CD14-positive monocyte (primary cell): ENCODE results near the gene GPR15. TPM values are rescaled to one million over a fixed set of nuclear protein-coding genes. Genes with fewer than 3 reads are reported as not detected.

ENCODE experiments used
- DNase-seq, 3 donors: peaks; one replicate each; pipeline ENCODE4 v3.0.0-alpha.2; 2011 to 2022
- H2AFZ ChIP-seq: 2 replicates; pipeline ENCODE4 v1.6.0; 2012; ENCODE audit warnings: mild to moderate bottlenecking, low read depth, low read length, inconsistent platforms; ENCODE audit not compliant: insufficient read depth, poor library complexity, severe bottlenecking
- H3K27ac ChIP-seq, 2 donors: 1 replicate in 1 of 2; 2 replicates in 1 of 2; pipeline ENCODE4 v1.5.1; 2012 to 2013; ENCODE audit warnings: low read length in 2 of 2, control low read depth in 1 of 2, inconsistent platforms in 1 of 2, low read depth in 1 of 2, mild to moderate bottlenecking in 1 of 2
- H3K27me3 ChIP-seq, 2 donors: one replicate each; pipeline versions ENCODE4 v1.6.0 to v1.6.1; 2011 to 2013; ENCODE audit warnings: low read length in 2 of 2; ENCODE audit not compliant: control insufficient read depth in 2 of 2, insufficient read depth in 2 of 2
- H3K36me3 ChIP-seq, 2 donors: replicated peaks in 1 of 2; 1 replicate in 1 of 2; 2 replicates in 1 of 2; pipeline versions ENCODE4 v1.5.1 to v1.6.1; 2012 to 2013; ENCODE audit warnings: low read length in 2 of 2, control low read depth in 1 of 2, inconsistent platforms in 1 of 2, mild to moderate bottlenecking in 1 of 2; ENCODE audit not compliant: insufficient read depth in 2 of 2, control insufficient read depth in 1 of 2
- H3K4me1 ChIP-seq, 2 donors: 1 replicate in 1 of 2; 2 replicates in 1 of 2; pipeline versions ENCODE4 v1.5.1 to v1.6.1; 2012 to 2013; ENCODE audit warnings: low read length in 2 of 2, control low read depth in 1 of 2, inconsistent platforms in 1 of 2, mild to moderate bottlenecking in 1 of 2, moderate library complexity in 1 of 2; ENCODE audit not compliant: insufficient read depth in 2 of 2, control insufficient read depth in 1 of 2
- H3K4me2 ChIP-seq: replicated peaks from 2 replicates; pipeline ENCODE3; 2012; ENCODE audit warnings: low read length, moderate library complexity, mild to moderate bottlenecking; ENCODE audit not compliant: poor library complexity, severe bottlenecking; ENCODE audit errors: extremely low read depth
- H3K4me3 ChIP-seq, 3 experiments: fragments of 200-600 bp in 1 of 3; sonication (generic) in 1 of 3; replicated peaks in 1 of 3; 1 replicate in 2 of 3; 2 replicates in 1 of 3; pipeline ENCODE4 v1.5.1; 2011 to 2013; ENCODE audit warnings: low read length in 3 of 3, mild to moderate bottlenecking in 3 of 3, control low read depth in 2 of 3, low read depth in 2 of 3, inconsistent platforms in 1 of 3, moderate library complexity in 1 of 3
- H3K79me2 ChIP-seq: 2 replicates; pipeline ENCODE4 v1.6.0; 2012; ENCODE audit warnings: mild to moderate bottlenecking, control low read depth, inconsistent platforms, low read length, moderate library complexity; ENCODE audit not compliant: insufficient read depth
- H3K9ac ChIP-seq: 2 replicates; pipeline ENCODE4 v1.6.0; 2017; ENCODE audit warnings: low read length, mild to moderate bottlenecking; ENCODE audit not compliant: insufficient read depth, poor library complexity, severe bottlenecking
- H3K9me3 ChIP-seq, 2 donors: replicated peaks in 1 of 2; 1 replicate in 1 of 2; 2 replicates in 1 of 2; pipeline versions ENCODE4 v1.5.1 to v1.6.1; 2012 to 2013; ENCODE audit warnings: low read length in 2 of 2, control low read depth in 1 of 2; ENCODE audit not compliant: control insufficient read depth in 1 of 2, insufficient read depth in 1 of 2
- H4K20me1 ChIP-seq: 2 replicates; pipeline ENCODE4 v1.6.0; 2012; ENCODE audit warnings: mild to moderate bottlenecking, low read length, control low read depth, moderate library complexity; ENCODE audit not compliant: insufficient read depth
- H3K27ac Mint-ChIP-seq, 7 donors: one replicate each; pipeline ENCODE4 v1.8.0; 2020; ENCODE audit warnings: mild to moderate bottlenecking in 7 of 7, mixed read lengths in 7 of 7, moderate library complexity in 6 of 7, inconsistent platforms in 2 of 7
- H3K27me3 Mint-ChIP-seq, 3 donors: one replicate each; pipeline ENCODE4 v1.8.0; 2021 to 2022; ENCODE audit warnings: low read depth in 3 of 3, mild to moderate bottlenecking in 3 of 3, mixed read lengths in 3 of 3, moderate library complexity in 3 of 3, inconsistent platforms in 1 of 3
- H3K36me3 Mint-ChIP-seq, 2 donors: one replicate each; pipeline ENCODE4 v1.8.0; 2020; ENCODE audit warnings: mixed read lengths in 2 of 2, inconsistent platforms in 1 of 2, mild to moderate bottlenecking in 1 of 2
- H3K4me1 Mint-ChIP-seq: one replicate; pipeline ENCODE4 v1.8.0; 2020; ENCODE audit warnings: mild to moderate bottlenecking, mixed read lengths
- H3K4me3 Mint-ChIP-seq, 2 donors: one replicate each; pipeline ENCODE4 v1.8.0; 2020; ENCODE audit warnings: mild to moderate bottlenecking in 2 of 2, mixed read lengths in 2 of 2, moderate library complexity in 1 of 2
- H3K9me3 Mint-ChIP-seq, 7 donors: one replicate each; pipeline ENCODE4 v1.8.0; 2020 to 2022; ENCODE audit warnings: mixed read lengths in 7 of 7, mild to moderate bottlenecking in 6 of 7, moderate library complexity in 6 of 7, inconsistent platforms in 2 of 7
- CTCF ChIP-seq: fragments of 200-600 bp; IDR thresholded peaks from one replicate; pipeline ENCODE4 v1.8.0; 2022; ENCODE audit warnings: antibody characterized with exemption, mild to moderate bottlenecking
- WGBS: methylation state at CpG from one replicate; pipeline ENCODE4 v1.1.5; 2013; ENCODE audit warnings: missing lambda C conversion rate; ENCODE audit not compliant: insufficient coverage; 5-methylcytosine and 5-hydroxymethylcytosine counted together
- intact Hi-C, 2 donors: fragments of 100-400 bp; cut with micrococcal nuclease; formaldehyde crosslinking; loops; one replicate each; pipeline versions ENCODE4 v1.15.0 to v1.15.1; 2023
- polyA minus RNA-seq: library from RNA; depleted of rRNA, polyadenylated mRNA; stranded (reverse); fragments of >200 nt; gene quantifications from 2 replicates; pipeline ENCODE4 v1.2.3, GENCODE V29; 2012
- polyA plus RNA-seq, 3 donors: library from polyadenylated mRNA; depleted of rRNA in 1 of 3; unstranded in 2 of 3; stranded (reverse) in 1 of 3; fragments of 300-500 nt in 2 of 3; fragments of >200 nt in 1 of 3; fragmentation: Illumina TruSeq in 2 of 3; gene quantifications; 1 replicate in 2 of 3; 2 replicates in 1 of 3; pipeline ENCODE4 v1.2.3, GENCODE V29; 2012 to 2021
- total RNA-seq, 12 experiments: library from RNA in 1 of 12; stranded (reverse) in 1 of 12; fragments of 120-200 nt in 1 of 12; gene quantifications; one replicate each; pipeline ENCODE4 v1.2.4 and lab custom pipeline; 2013 to 2026; ENCODE audit warnings: mixed read lengths in 6 of 12, inconsistent platforms in 1 of 12

The GPR15 gene
- total RNA-seq (2013) = 0.04 TPM
- polyA plus RNA-seq (not detected), polyA minus RNA-seq (not detected in 2 replicates), total RNA-seq (lab: John Stamatoyannopoulos, UW) (0 to 1.0 (median 0.05) reads per million in 11 experiments)

GRCh38 chr3:98531622-98532274 lies at the start of gene GPR15:
GPR15 (plus strand) TSS chr3:98531978; CDS start chr3:98532034, 56 bp downstream.
- WGBS = 90% methylated on average over 2 of the region's 7 CpGs
- TF ChIP-seq CTCF = no peak
- no peaks in the 10 kb centered on the region for H3K79me2 ChIP-seq
- peaks cover 0 to 3% of the 10 kb centered on the region in 2 donors for H3K27me3 ChIP-seq
- H3K4me3 ChIP-seq = no peak within 1 kb of the TSS
- no peaks in the 10 kb centered on the region for H3K9me3 ChIP-seq
- H2AFZ ChIP-seq = peak within 1 kb of the TSS; percentile 19
- no peaks in the 10 kb centered on the region for H3K36me3 ChIP-seq
- Mint-ChIP-seq H3K9me3 (no peaks in the 10 kb centered on the region), H3K36me3 (no peaks in the 10 kb centered on the region), H3K27ac (no peak within 1 kb of the TSS), H3K4me1 (peaks cover 9% of the 10 kb centered on the region), H3K27me3 (peaks cover 0 to 13% (median 0%) of the 10 kb centered on the region in 3 donors), H3K4me3 (no peak within 1 kb of the TSS)
- H3K27ac ChIP-seq = no peak within 1 kb of the TSS
- no peaks in the 10 kb centered on the region for H3K4me1 ChIP-seq
- DNase-seq = no peak
- intact Hi-C loops = no loop called here
- H3K9ac ChIP-seq = no peak within 1 kb of the TSS
- H4K20me1 ChIP-seq = no peaks in the 10 kb centered on the region
- no peak within 1 kb of the TSS for H3K4me2 ChIP-seq

GRCh38 chr3:98482717-98483482 lies 48.9 kb upstream of the GPR15 start:
- Histone ChIP-seq H3K9me3 (peaks cover 0 to 11% of the 10 kb centered on the region in 2 donors), H3K79me2 (no peaks in the 10 kb centered on the region), H3K4me3 (no peak overlapping the region), H3K9ac (no peak overlapping the region), H3K27me3 (no peaks in the 10 kb centered on the region), H3K27ac (no peak overlapping the region), H3K4me2 (no peak overlapping the region), H4K20me1 (no peaks in the 10 kb centered on the region), H2AFZ (no peak overlapping the region), H3K4me1 (no peaks in the 10 kb centered on the region), H3K36me3 (no peaks in the 10 kb centered on the region)
- Mint-ChIP-seq H3K4me1 (no peaks in the 10 kb centered on the region), H3K4me3 (no peak overlapping the region), H3K27me3 (peaks cover 0 to 3% (median 2%) of the 10 kb centered on the region in 3 donors), H3K27ac (no peak overlapping the region), H3K36me3 (no peaks in the 10 kb centered on the region), H3K9me3 (peaks cover 12 to 36% (median 17%) of the 10 kb centered on the region in 7 donors)
- 77% methylated on average over 2 of the region's 3 CpGs for WGBS
- DNase-seq = no peak
- TF ChIP-seq CTCF = no peak
- intact Hi-C loops = no loop called here
